LNCAP (cell line): ENCODE results near the gene ZCCHC7.

ENCODE experiments used
- CTCF ChIP-seq: fragments of 450-650 bp; IDR thresholded peaks from 2 replicates; pipeline ENCODE4 v1.5.1; 2017; ENCODE audit warnings: mild to moderate bottlenecking

The ZCCHC7 gene

GRCh38 chr9:37119360-37119759 is 1.0 kb upstream of the ZCCHC7 start:
- no peak for TF ChIP-seq CTCF

DNA sequence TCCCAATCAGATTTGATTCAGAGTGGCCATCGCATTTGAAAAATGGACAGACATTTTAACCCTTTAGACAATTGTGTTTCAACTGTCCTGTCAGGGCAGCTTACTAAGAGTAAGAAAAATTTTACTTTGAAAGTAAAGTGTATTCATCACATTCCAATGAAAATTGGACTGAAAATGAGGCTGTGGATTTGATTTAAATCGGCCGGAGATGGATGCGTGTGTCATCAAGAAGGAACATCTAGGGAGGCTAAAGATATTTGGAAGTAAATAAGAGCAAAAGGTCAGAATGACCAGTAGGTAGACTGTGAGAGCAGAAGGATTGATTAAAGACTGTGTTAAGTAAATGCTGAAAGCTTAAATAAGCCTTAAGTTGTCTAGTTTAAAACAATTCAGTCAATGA is 1.5 kb downstream of the ZCCHC7 start:
- no peak for TF ChIP-seq CTCF

DNA sequence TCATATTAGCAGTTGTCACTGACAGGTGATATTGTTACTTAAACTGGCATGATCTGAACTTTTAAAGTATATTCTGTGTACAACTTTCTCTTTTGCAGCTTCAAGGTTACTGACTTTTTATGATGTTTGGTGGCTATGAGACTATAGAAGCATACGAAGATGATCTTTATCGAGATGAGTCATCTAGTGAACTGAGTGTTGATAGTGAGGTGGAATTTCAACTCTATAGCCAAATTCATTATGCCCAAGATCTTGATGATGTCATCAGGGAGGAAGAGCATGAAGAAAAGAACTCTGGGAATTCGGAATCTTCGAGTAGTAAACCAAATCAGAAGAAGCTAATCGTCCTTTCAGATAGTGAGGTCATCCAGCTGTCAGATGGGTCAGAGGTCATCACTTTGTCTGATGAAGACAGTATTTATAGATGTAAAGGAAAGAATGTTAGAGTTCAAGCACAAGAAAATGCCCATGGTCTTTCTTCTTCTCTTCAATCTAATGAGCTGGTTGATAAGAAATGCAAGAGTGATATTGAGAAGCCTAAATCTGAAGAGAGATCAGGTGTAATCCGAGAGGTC is 5.9 kb downstream of the ZCCHC7 start:
- no peak for TF ChIP-seq CTCF

- no peak for TF ChIP-seq CTCF
These were observed 6.6 kb downstream of the ZCCHC7 start for GRCh38 chr9:37127018-37127417.

DNA sequence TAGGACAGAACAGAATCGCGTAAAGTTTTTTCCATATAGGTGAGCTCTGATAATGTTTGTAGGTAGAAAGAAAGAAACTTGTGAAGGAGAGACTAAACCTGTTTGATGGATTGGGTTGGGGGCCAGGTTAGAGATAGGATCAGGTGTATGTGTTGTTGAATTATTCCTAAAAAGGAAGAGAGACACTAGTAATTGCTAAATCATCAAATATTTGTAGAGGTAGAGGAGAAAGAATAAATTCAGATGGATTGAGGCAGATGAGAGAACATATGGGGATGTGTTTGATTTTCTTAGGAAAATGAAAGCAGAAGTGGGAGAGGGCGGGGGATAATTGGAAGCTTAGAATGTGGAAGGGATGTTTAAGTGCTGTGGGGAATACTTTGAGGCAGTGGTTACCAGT is 7.7 kb downstream of the ZCCHC7 start:
- no peak for TF ChIP-seq CTCF

DNA sequence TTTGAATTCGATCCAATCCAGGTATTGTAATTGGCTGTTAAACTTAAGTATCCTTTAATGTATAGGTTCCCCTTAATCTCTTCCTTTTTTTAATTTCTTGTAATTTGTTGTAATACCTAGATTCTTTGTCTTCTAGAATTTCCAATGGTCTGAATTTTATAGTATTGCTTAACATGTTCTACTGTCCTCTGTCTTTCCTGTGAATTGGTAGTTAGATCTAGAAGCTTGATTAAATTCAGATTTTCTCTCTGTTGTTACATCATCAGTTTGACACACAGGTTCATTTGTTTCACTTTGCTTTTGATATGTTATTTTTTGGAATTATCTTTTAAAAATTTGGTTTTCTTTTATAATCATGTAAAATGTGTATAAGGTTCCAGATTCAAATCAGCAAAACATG is 13.8 kb downstream of the ZCCHC7 start:
- no peak for TF ChIP-seq CTCF

- no peak for TF ChIP-seq CTCF
These were observed 20.6 kb downstream of the ZCCHC7 start for GRCh38 chr9:37141015-37141414.

- no peak for TF ChIP-seq CTCF
These were observed 24.4 kb downstream of the ZCCHC7 start for GRCh38 chr9:37144762-37145161.
